Peyer's patch (tissue), 4 donors: ENCODE results near the gene ATG10. TPM values are rescaled to one million over a fixed set of nuclear protein-coding genes. Genes with fewer than 3 reads are reported as not detected.

Experiments
- DNase-seq, 3 donors: peaks; one replicate each; pipeline ENCODE4 v3.0.0-alpha.2; 2017 to 2019
- H3K27ac ChIP-seq, 4 donors: fragments of 200-600 bp; sonication (generic); one replicate each; pipeline ENCODE4 v1.5.1; 2016 to 2019
- H3K27me3 ChIP-seq, 2 donors: fragments of 200-600 bp; sonication (generic); one replicate each; pipeline ENCODE4 v1.5.1; 2019
- H3K36me3 ChIP-seq, 3 donors: fragments of 200-600 bp; sonication (generic); one replicate each; pipeline ENCODE4 v1.5.1; 2016 to 2019
- H3K4me1 ChIP-seq, 4 donors: fragments of 200-600 bp; sonication (generic); one replicate each; pipeline ENCODE4 v1.5.1; 2016 to 2019
- H3K4me3 ChIP-seq, 4 donors: fragments of 200-600 bp; sonication (generic); 1 replicate in 3 of 4; 2 replicates in 1 of 4; pipeline ENCODE4 v1.5.1; 2016 to 2019; ENCODE audit warnings: mild to moderate bottlenecking in 1 of 4
- H3K9me3 ChIP-seq, 4 donors: fragments of 200-600 bp; sonication (generic); one replicate each; pipeline ENCODE4 v1.5.1; 2016 to 2019; ENCODE audit warnings: mild to moderate bottlenecking in 1 of 4
- CTCF ChIP-seq, 6 experiments: fragments of 450-650 bp in 4 of 6; fragments of 200-600 bp in 2 of 6; sonication (generic) in 1 of 6; IDR thresholded peaks; one replicate each; pipeline ENCODE4 v1.5.1; 2017 to 2019; ENCODE audit warnings: antibody characterized with exemption in 6 of 6, mild to moderate bottlenecking in 3 of 6, moderate library complexity in 1 of 6
- POLR2A ChIP-seq, 2 donors: fragments of 450-650 bp; IDR thresholded peaks; one replicate each; pipeline ENCODE4 v1.5.1; 2017; ENCODE audit warnings: antibody characterized with exemption in 2 of 2, mild to moderate bottlenecking in 2 of 2, moderate library complexity in 2 of 2
- total RNA-seq, 4 donors: library from RNA; depleted of rRNA; stranded (reverse); fragments of >200 nt; gene quantifications; one replicate each; pipeline ENCODE4 v1.1.0, GENCODE V29; 2016

Gene ATG10
- total RNA-seq, 4 donors from 2014 or later = 3.6 to 6.6 (median 4.5) TPM

GRCh38 chr5:82290005-82290404, 318.2 kb downstream of the ATG10 start:
- Histone ChIP-seq H3K36me3 (no peaks in the 10 kb centered on the region), H3K27me3 (no peaks in the 10 kb centered on the region), H3K4me3 (no peak overlapping the region), H3K27ac (no peak overlapping the region), H3K4me1 (no peaks in the 10 kb centered on the region), H3K9me3 (no peaks in the 10 kb centered on the region)
- no peak for DNase-seq
- TF ChIP-seq POLR2A (IDR thresholded peaks at IDR 0.05) (no peak), CTCF (IDR thresholded peaks at IDR 0.05) (no peak)

GRCh38 chr5:82290908-82291307, 319.1 kb downstream of the ATG10 start:
- no peak overlapping the region for H3K4me3 ChIP-seq
- no peak overlapping the region for H3K27ac ChIP-seq
- H3K4me1 ChIP-seq = no peaks in the 10 kb centered on the region
- H3K36me3 ChIP-seq = no peaks in the 10 kb centered on the region
- no peak for DNase-seq
- no peaks in the 10 kb centered on the region for H3K9me3 ChIP-seq
- no peaks in the 10 kb centered on the region for H3K27me3 ChIP-seq
- TF ChIP-seq POLR2A (IDR thresholded peaks at IDR 0.05) = no peak
- TF ChIP-seq CTCF (IDR thresholded peaks at IDR 0.05) = no peak

GRCh38 chr5:82291420-82291819, 319.6 kb downstream of the ATG10 start:
- no peaks in the 10 kb centered on the region for H3K27me3 ChIP-seq
- no peaks in the 10 kb centered on the region for H3K36me3 ChIP-seq
- TF ChIP-seq CTCF (IDR thresholded peaks at IDR 0.05) (no peak), POLR2A (IDR thresholded peaks at IDR 0.05) (no peak)
- no peak for DNase-seq
- H3K4me1 ChIP-seq = no peaks in the 10 kb centered on the region
- H3K27ac ChIP-seq = no peak overlapping the region
- H3K4me3 ChIP-seq = no peak overlapping the region
- H3K9me3 ChIP-seq = no peaks in the 10 kb centered on the region

GRCh38 chr5:82295144-82295543, 323.3 kb downstream of the ATG10 start:
- Histone ChIP-seq H3K4me3 (no peak overlapping the region), H3K27me3 (no peaks in the 10 kb centered on the region), H3K9me3 (no peaks in the 10 kb centered on the region), H3K27ac (no peak overlapping the region), H3K4me1 (no peaks in the 10 kb centered on the region), H3K36me3 (no peaks in the 10 kb centered on the region)
- TF ChIP-seq POLR2A (IDR thresholded peaks at IDR 0.05) (no peak), CTCF (IDR thresholded peaks at IDR 0.05) (no peak)
- DNase-seq = no peak

GRCh38 chr5:82295959-82296531, 324.2 kb downstream of the ATG10 start:
- no peaks in the 10 kb centered on the region for H3K9me3 ChIP-seq
- no peak overlapping the region for H3K4me3 ChIP-seq
- H3K27me3 ChIP-seq = no peaks in the 10 kb centered on the region
- no peaks in the 10 kb centered on the region for H3K4me1 ChIP-seq
- H3K27ac ChIP-seq = no peak overlapping the region
- DNase-seq = no peak
- no peaks in the 10 kb centered on the region for H3K36me3 ChIP-seq
- no peak for TF ChIP-seq POLR2A (IDR thresholded peaks at IDR 0.05)
- no peak for TF ChIP-seq CTCF (IDR thresholded peaks at IDR 0.05)

GRCh38 chr5:82296929-82297328, 325.1 kb downstream of the ATG10 start:
- Histone ChIP-seq H3K4me1 (no peaks in the 10 kb centered on the region), H3K27ac (no peak overlapping the region), H3K9me3 (no peaks in the 10 kb centered on the region), H3K27me3 (no peaks in the 10 kb centered on the region), H3K36me3 (no peaks in the 10 kb centered on the region), H3K4me3 (no peak overlapping the region)
- no peak for DNase-seq
- TF ChIP-seq CTCF (IDR thresholded peaks at IDR 0.05) = no peak
- TF ChIP-seq POLR2A (IDR thresholded peaks at IDR 0.05) = no peak
